IMR-90 (cell line): ENCODE measurements around the gene OR6B3. TPM values are rescaled to one million over a fixed set of nuclear protein-coding genes. Genes with fewer than 3 reads are reported as not detected.

Experiments used
- ATAC-seq: fragments of 200-7000 bp; cut with Tn5 transposase; 2 replicates; pipeline ENCODE4 v1.9.1; 2020; ENCODE audit warnings: low read depth, mild to moderate bottlenecking, moderate library complexity
- BruUV-seq: library from RNA; stranded (reverse); fragments of 400-500 nt; replicated peaks from 2 replicates; lab custom pipeline; 2021; lab: Mats Ljungman, UMichigan
- CTCF ChIA-PET: fragments of 300-600 bp; formaldehyde crosslinking; extraction: SDS; loops from one replicate; lab custom pipeline; 2021; ENCODE audit warnings: antibody characterized with exemption; lab: Yijun Ruan, JAX
- POLR2A ChIA-PET: fragments of 300-600 bp; sonication (Branson Sonifier 250); formaldehyde crosslinking; loops from one replicate; lab custom pipeline; 2022; ENCODE audit warnings: antibody characterized with exemption; ENCODE audit not compliant: unreplicated experiment; lab: Charles Lee
- DNase-seq: peaks from one replicate; pipeline ENCODE4 v3.0.0; 2013
- H2AFZ ChIP-seq: replicated peaks from 2 replicates; pipeline ENCODE3; 2013; ENCODE audit warnings: low read length, mild to moderate bottlenecking; ENCODE audit not compliant: poor library complexity
- H2AK5ac ChIP-seq: 2 replicates; pipeline ENCODE4 v1.6.1; 2013; ENCODE audit warnings: low read depth, low read length, inconsistent platforms
- H2AK9ac ChIP-seq: replicated peaks from 2 replicates; pipeline ENCODE3; 2013; ENCODE audit warnings: mild to moderate bottlenecking, low read depth, low read length, moderate library complexity; ENCODE audit not compliant: poor library complexity
- H2BK120ac ChIP-seq: 2 replicates; pipeline ENCODE4 v1.6.1; 2013; ENCODE audit warnings: low read depth, low read length, inconsistent platforms
- H2BK15ac ChIP-seq: 3 replicates; pipeline ENCODE4 v1.6.1; 2013; ENCODE audit warnings: low read depth, low read length, inconsistent platforms
- H2BK20ac ChIP-seq: 2 replicates; pipeline ENCODE4 v1.6.1; 2013; ENCODE audit warnings: low read depth, mild to moderate bottlenecking, inconsistent platforms, low read length, moderate library complexity
- H2BK5ac ChIP-seq: 2 replicates; pipeline ENCODE4 v1.6.1; 2013; ENCODE audit warnings: mild to moderate bottlenecking, low read depth, low read length, inconsistent platforms; ENCODE audit not compliant: poor library complexity, severe bottlenecking
- H3K14ac ChIP-seq: replicated peaks from 2 replicates; pipeline ENCODE4 v1.6.1; 2013; ENCODE audit warnings: low read depth, low read length, inconsistent platforms
- H3K18ac ChIP-seq: 2 replicates; pipeline ENCODE4 v1.6.1; 2013; ENCODE audit warnings: low read depth, low read length, control low read depth
- H3K23ac ChIP-seq: 2 replicates; pipeline ENCODE4 v1.6.1; 2013; ENCODE audit warnings: low read depth, low read length, inconsistent platforms
- H3K27ac ChIP-seq: 2 replicates; pipeline ENCODE4 v1.5.1; 2013; ENCODE audit warnings: mild to moderate bottlenecking, control low read depth, low read length; ENCODE audit not compliant: insufficient read depth
- H3K27me3 ChIP-seq: 2 replicates; pipeline ENCODE4 v1.6.1; 2013; ENCODE audit warnings: low read length; ENCODE audit not compliant: control insufficient read depth, insufficient read depth
- H3K36me3 ChIP-seq: 2 replicates; pipeline ENCODE4 v1.6.1; 2013; ENCODE audit warnings: low read length, mixed read lengths; ENCODE audit not compliant: control insufficient read depth, insufficient read depth
- H3K4ac ChIP-seq: 2 replicates; pipeline ENCODE4 v1.6.1; 2013; ENCODE audit warnings: low read depth, low read length, inconsistent platforms
- H3K4me1 ChIP-seq: 2 replicates; pipeline ENCODE4 v1.6.1; 2013; ENCODE audit warnings: low read length, mixed read lengths; ENCODE audit not compliant: control insufficient read depth, insufficient read depth
- H3K4me2 ChIP-seq: 2 replicates; pipeline ENCODE4 v1.6.1; 2013; ENCODE audit warnings: low read depth, mild to moderate bottlenecking, control low read depth, low read length, moderate library complexity
- H3K4me3 ChIP-seq: 2 replicates; pipeline ENCODE4 v1.5.1; 2013; ENCODE audit warnings: low read depth, mild to moderate bottlenecking, control low read depth, low read length, moderate library complexity; ENCODE audit not compliant: insufficient read depth
- H3K56ac ChIP-seq: 2 replicates; pipeline ENCODE4 v1.6.1; 2013; ENCODE audit warnings: low read length, inconsistent platforms; ENCODE audit not compliant: insufficient read depth; ENCODE audit errors: extremely low read depth
- H3K79me1 ChIP-seq, 2 experiments: 2 replicates each; pipeline ENCODE4 v1.6.1; 2013; ENCODE audit warnings: low read length in 2 of 2, inconsistent platforms in 1 of 2, low read depth in 1 of 2
- H3K9ac ChIP-seq: 2 replicates; pipeline ENCODE4 v1.6.1; 2013; ENCODE audit warnings: low read depth, low read length, control low read depth
- H3K9me1 ChIP-seq: 2 replicates; pipeline ENCODE4 v1.6.1; 2013; ENCODE audit warnings: low read length, inconsistent platforms; ENCODE audit not compliant: insufficient read depth
- H3K9me3 ChIP-seq: 2 replicates; pipeline ENCODE4 v1.6.1; 2013; ENCODE audit warnings: low read length; ENCODE audit not compliant: control insufficient read depth, insufficient read depth
- H4K20me1 ChIP-seq: 2 replicates; pipeline ENCODE4 v1.6.1; 2013; ENCODE audit warnings: low read length, inconsistent platforms; ENCODE audit not compliant: insufficient read depth
- H4K5ac ChIP-seq: 2 replicates; pipeline ENCODE4 v1.6.1; 2013; ENCODE audit warnings: mild to moderate bottlenecking, low read depth, low read length, control low read depth
- H4K8ac ChIP-seq, 2 experiments: 2 replicates each; pipeline ENCODE4 v1.6.1; 2013; ENCODE audit warnings: low read depth in 2 of 2, low read length in 2 of 2, control low read depth in 1 of 2, inconsistent platforms in 1 of 2
- H4K91ac ChIP-seq: 2 replicates; pipeline ENCODE4 v1.6.1; 2013; ENCODE audit warnings: low read depth, low read length, inconsistent platforms; ENCODE audit not compliant: insufficient read depth
- BHLHE40 ChIP-seq: fragments of 150-350 bp; IDR thresholded peaks from 2 replicates; pipeline ENCODE4 v1.6.1; 2016; ENCODE audit warnings: mild to moderate bottlenecking, low read depth, low read length
- CEBPB ChIP-seq: IDR thresholded peaks from 2 replicates; pipeline ENCODE4 v1.6.1; 2012; ENCODE audit warnings: low read depth, low read length, improper control_type of control experiment
- CHD1 ChIP-seq: IDR thresholded peaks from 2 replicates; pipeline ENCODE4 v1.6.1; 2012; ENCODE audit warnings: low read depth, low read length, improper control_type of control experiment
- ELK1 ChIP-seq: fragments of 150-350 bp; IDR thresholded peaks from 2 replicates; pipeline ENCODE4 v1.6.1; 2016; ENCODE audit warnings: low read depth, mild to moderate bottlenecking, low read length, moderate library complexity, borderline replicate concordance
- FOS ChIP-seq: fragments of 150-350 bp; IDR thresholded peaks from 2 replicates; pipeline ENCODE4 v1.6.1; 2016; ENCODE audit warnings: low read depth, low read length
- MAFK ChIP-seq: IDR thresholded peaks from 2 replicates; pipeline ENCODE4 v1.6.1; 2012; ENCODE audit warnings: low read depth, low read length, improper control_type of control experiment
- MAZ ChIP-seq: IDR thresholded peaks from 2 replicates; pipeline ENCODE4 v1.6.1; 2012; ENCODE audit warnings: low read depth, mild to moderate bottlenecking, low read length, improper control_type of control experiment, moderate library complexity, borderline replicate concordance
- MXI1 ChIP-seq: IDR thresholded peaks from 2 replicates; pipeline ENCODE4 v1.6.1; 2012; ENCODE audit warnings: low read depth, mild to moderate bottlenecking, low read length, moderate library complexity, borderline replicate concordance
- NFE2L2 ChIP-seq: fragments of 150-350 bp; IDR thresholded peaks from 2 replicates; pipeline ENCODE4 v1.6.1; 2016; ENCODE audit warnings: low read depth, mild to moderate bottlenecking, low read length
- POLR2A ChIP-seq: IDR thresholded peaks from 2 replicates; pipeline ENCODE4 v1.6.1; 2012; ENCODE audit warnings: mild to moderate bottlenecking, low read depth, low read length
- RAD21 ChIP-seq: IDR thresholded peaks from 2 replicates; pipeline ENCODE4 v1.6.1; 2012; ENCODE audit warnings: low read length, improper control_type of control experiment
- RCOR1 ChIP-seq: IDR thresholded peaks from 2 replicates; pipeline ENCODE4 v1.6.1; 2012; ENCODE audit warnings: mild to moderate bottlenecking, low read length, improper control_type of control experiment; ENCODE audit not compliant: insufficient replicate concordance
- RFX5 ChIP-seq: IDR thresholded peaks from 2 replicates; pipeline ENCODE4 v1.8.0; 2012; ENCODE audit warnings: low read depth, mild to moderate bottlenecking, low read length, moderate library complexity
- SMC3 ChIP-seq: fragments of 150-350 bp; IDR thresholded peaks from 2 replicates; pipeline ENCODE4 v1.6.1; 2016; ENCODE audit warnings: low read depth, mild to moderate bottlenecking, antibody characterized with exemption, low read length, moderate library complexity
- WGBS, 2 experiments: methylation state at CpG; one replicate each; pipeline versions ENCODE4 v1.1.5 to v1.1.7; 2013; ENCODE audit warnings: missing lambda C conversion rate in 2 of 2; ENCODE audit not compliant: insufficient read length in 1 of 2; ENCODE audit errors: extremely low coverage in 2 of 2; 5-methylcytosine and 5-hydroxymethylcytosine counted together
- dilution Hi-C: fragments of 300-500 bp; cut with HindIII; formaldehyde crosslinking; loops from one replicate; pipeline ENCODE4 v1.14.3; 2018; ENCODE audit warnings: low sequenced_read_pairs; ENCODE audit not compliant: unreplicated experiment
- in situ Hi-C: fragments of 300-500 bp; cut with MboI; formaldehyde crosslinking; loops from 3 replicates; pipeline ENCODE4 v1.14.3; 2019; ENCODE audit warnings: low sequenced_read_pairs, inconsistent platforms, mixed read lengths
- intact Hi-C: fragments of 100-400 bp; cut with micrococcal nuclease; formaldehyde crosslinking; loops from 2 replicates; pipeline ENCODE4 v1.10.0; 2022
- polyA plus RNA-seq, 3 experiments: library from polyadenylated mRNA; depleted of rRNA; stranded (reverse); fragments of >200 nt; gene quantifications; 2 replicates each; pipeline ENCODE4 v1.2.3, GENCODE V29; 2012; ENCODE audit warnings: low replicate concordance in 1 of 3
- total RNA-seq: library from RNA; depleted of rRNA; stranded (reverse); fragments of >200 nt; gene quantifications from 2 replicates; pipeline ENCODE4 v1.2.3, GENCODE V29; 2012
- TF ChIP-seq, protein P1 (sequence below): fragments of 150-350 bp; IDR thresholded peaks from 2 replicates; pipeline ENCODE4 v1.6.1; 2017; ENCODE audit warnings: mild to moderate bottlenecking, antibody characterized with exemption, low read length, low read depth
- TF ChIP-seq, protein P2 (sequence below): conservative IDR thresholded peaks from 2 replicates; pipeline ENCODE4 v1.5.1; 2012; ENCODE audit warnings: mild to moderate bottlenecking, low read depth, low read length, improper control_type of control experiment

Gene OR6B3
- total and polyA plus RNA-seq, 2 of the 4 experiments (the other 2 are of a cell fraction) = not detected

DNA sequence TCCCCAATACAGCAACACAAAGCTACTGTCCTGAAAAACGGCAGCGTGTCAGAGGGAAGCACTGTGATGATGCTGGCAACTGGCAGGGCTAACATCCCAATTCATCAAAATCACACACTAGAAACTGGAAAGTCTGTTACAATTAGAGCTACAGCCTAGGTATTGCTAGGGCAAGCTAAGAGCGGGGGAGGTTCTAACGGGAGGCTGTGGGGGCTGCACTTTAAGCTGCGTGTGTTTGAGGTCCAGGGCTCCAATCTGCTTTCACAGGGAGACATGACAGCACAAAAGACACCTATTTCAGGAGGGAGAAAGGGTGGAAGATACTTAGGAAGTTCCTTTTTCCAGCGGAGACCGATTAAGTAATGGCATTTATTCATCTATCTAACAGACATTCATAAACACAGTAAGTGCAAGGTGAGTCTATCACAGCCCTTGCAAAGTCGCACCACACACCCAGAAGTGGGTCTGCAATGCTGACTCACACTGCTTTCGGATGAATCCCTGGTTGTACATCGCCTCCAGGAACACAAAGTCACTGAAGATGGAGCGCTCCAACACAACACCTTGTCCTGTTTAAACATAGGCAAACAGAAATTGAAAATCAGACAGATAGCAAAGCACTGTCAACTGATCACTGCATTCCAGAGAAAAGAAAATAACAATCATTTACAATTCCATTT, 35.1 kb downstream of the OR6B3 start:
- no peak overlapping the region for H2BK20ac ChIP-seq
- intact Hi-C loops (no loop called here), in situ Hi-C loops (no loop called here), dilution Hi-C loops (no loop called here)
- H2BK5ac ChIP-seq = no peak overlapping the region
- H3K4me3 ChIP-seq = no peak overlapping the region
- no peak overlapping the region for H4K5ac ChIP-seq
- H2BK120ac ChIP-seq = no peak overlapping the region
- H3K27ac ChIP-seq = no peak overlapping the region
- H3K36me3 ChIP-seq = peaks cover 54% of the 10 kb centered on the region
- H3K18ac ChIP-seq = no peak overlapping the region
- no peaks in the 10 kb centered on the region for H3K9me1 ChIP-seq
- H3K79me1 ChIP-seq = peaks cover 14 to 18% of the 10 kb centered on the region in 2 experiments
- H3K23ac ChIP-seq = no peak overlapping the region
- no peak overlapping the region for H3K4me2 ChIP-seq
- no peak overlapping the region for H2AFZ ChIP-seq
- H3K9me3 ChIP-seq = no peaks in the 10 kb centered on the region
- H2AK5ac ChIP-seq = no peak overlapping the region
- BruUV-seq = no TSS peak
- H2AK9ac ChIP-seq = no peak overlapping the region
- CTCF ChIA-PET = no interaction called here
- POLR2A ChIA-PET = interaction anchor here (0.6 kb wide), 1 partner anchor 71 kb away, joined by 3 read pairs; no protein-coding TSS in a partner anchor
- DNase-seq (no peak), ATAC-seq (no peak)
- no peak overlapping the region for H3K14ac ChIP-seq
- no peak for TF ChIP-seq FOS
- TF ChIP-seq, protein P1, sequence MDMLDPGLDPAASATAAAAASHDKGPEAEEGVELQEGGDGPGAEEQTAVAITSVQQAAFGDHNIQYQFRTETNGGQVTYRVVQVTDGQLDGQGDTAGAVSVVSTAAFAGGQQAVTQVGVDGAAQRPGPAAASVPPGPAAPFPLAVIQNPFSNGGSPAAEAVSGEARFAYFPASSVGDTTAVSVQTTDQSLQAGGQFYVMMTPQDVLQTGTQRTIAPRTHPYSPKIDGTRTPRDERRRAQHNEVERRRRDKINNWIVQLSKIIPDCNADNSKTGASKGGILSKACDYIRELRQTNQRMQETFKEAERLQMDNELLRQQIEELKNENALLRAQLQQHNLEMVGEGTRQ = no peak
- TF ChIP-seq POLR2A = no peak
- TF ChIP-seq CHD1 = no peak
- no peak for TF ChIP-seq RAD21
- TF ChIP-seq MXI1 = no peak
- TF ChIP-seq ELK1 = no peak
- TF ChIP-seq, protein P2, sequence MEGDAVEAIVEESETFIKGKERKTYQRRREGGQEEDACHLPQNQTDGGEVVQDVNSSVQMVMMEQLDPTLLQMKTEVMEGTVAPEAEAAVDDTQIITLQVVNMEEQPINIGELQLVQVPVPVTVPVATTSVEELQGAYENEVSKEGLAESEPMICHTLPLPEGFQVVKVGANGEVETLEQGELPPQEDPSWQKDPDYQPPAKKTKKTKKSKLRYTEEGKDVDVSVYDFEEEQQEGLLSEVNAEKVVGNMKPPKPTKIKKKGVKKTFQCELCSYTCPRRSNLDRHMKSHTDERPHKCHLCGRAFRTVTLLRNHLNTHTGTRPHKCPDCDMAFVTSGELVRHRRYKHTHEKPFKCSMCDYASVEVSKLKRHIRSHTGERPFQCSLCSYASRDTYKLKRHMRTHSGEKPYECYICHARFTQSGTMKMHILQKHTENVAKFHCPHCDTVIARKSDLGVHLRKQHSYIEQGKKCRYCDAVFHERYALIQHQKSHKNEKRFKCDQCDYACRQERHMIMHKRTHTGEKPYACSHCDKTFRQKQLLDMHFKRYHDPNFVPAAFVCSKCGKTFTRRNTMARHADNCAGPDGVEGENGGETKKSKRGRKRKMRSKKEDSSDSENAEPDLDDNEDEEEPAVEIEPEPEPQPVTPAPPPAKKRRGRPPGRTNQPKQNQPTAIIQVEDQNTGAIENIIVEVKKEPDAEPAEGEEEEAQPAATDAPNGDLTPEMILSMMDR = no peak
- TF ChIP-seq MAZ = no peak
- TF ChIP-seq RFX5 = no peak
- no peak for TF ChIP-seq BHLHE40
- no peak for TF ChIP-seq NFE2L2
- TF ChIP-seq MAFK = no peak
- TF ChIP-seq CEBPB = no peak
- TF ChIP-seq RCOR1 = no peak
- no peak for TF ChIP-seq SMC3
- 83% methylated on average over 1 of the region's 11 CpGs; no CpG with 5 or more reads in 1 of the 2 experiments for WGBS, 2 experiments
- no peak overlapping the region for H3K9ac ChIP-seq
- no peaks in the 10 kb centered on the region for H3K27me3 ChIP-seq
- H3K4ac ChIP-seq = no peak overlapping the region
- no peaks in the 10 kb centered on the region for H3K4me1 ChIP-seq
- peaks cover 14% of the 10 kb centered on the region; the same call in 1 of the 2 replicates for H4K20me1 ChIP-seq
- no peak overlapping the region for H3K56ac ChIP-seq
- no peak overlapping the region for H2BK15ac ChIP-seq
- no peak overlapping the region for H4K91ac ChIP-seq
- no peak overlapping the region for H4K8ac ChIP-seq
